Hepatocyte (in vitro differentiated cells): ENCODE results near the gene SHISAL2A. TPM values are rescaled to one million over a fixed set of nuclear protein-coding genes. Genes with fewer than 3 reads are reported as not detected.

ENCODE experiments used
- DNase-seq: peaks from one replicate; pipeline ENCODE4 v3.0.0-alpha.2; 2016; ENCODE audit warnings: low spot score
- H2AFZ ChIP-seq: fragments of 200-600 bp; sonication (generic); 2 replicates; pipeline ENCODE4 v1.6.0; 2016; ENCODE audit warnings: antibody characterized with exemption, mild to moderate bottlenecking
- H3K27ac ChIP-seq: fragments of 200-600 bp; sonication (generic); 2 replicates; pipeline ENCODE4 v1.5.1; 2016; ENCODE audit warnings: mild to moderate bottlenecking
- H3K27me3 ChIP-seq: fragments of 200-600 bp; sonication (generic); 2 replicates; pipeline ENCODE4 v1.6.1; 2016
- H3K36me3 ChIP-seq: fragments of 200-600 bp; sonication (generic); replicated peaks from 2 replicates; pipeline ENCODE4 v1.5.1; 2016; ENCODE audit warnings: low read depth; ENCODE audit not compliant: insufficient read depth
- H3K4me1 ChIP-seq: fragments of 200-600 bp; sonication (generic); 2 replicates; pipeline ENCODE4 v1.5.1; 2016; ENCODE audit warnings: mild to moderate bottlenecking, moderate library complexity; ENCODE audit not compliant: insufficient read depth
- H3K4me2 ChIP-seq: fragments of 200-600 bp; sonication (generic); 2 replicates; pipeline ENCODE4 v1.6.0; 2016
- H3K4me3 ChIP-seq: fragments of 200-600 bp; sonication (generic); 2 replicates; pipeline ENCODE4 v1.5.1; 2016; ENCODE audit warnings: mild to moderate bottlenecking
- H3K79me2 ChIP-seq: fragments of 200-600 bp; sonication (generic); 2 replicates; pipeline ENCODE4 v1.6.0; 2017; ENCODE audit warnings: mild to moderate bottlenecking
- H3K9me2 ChIP-seq: fragments of 200-600 bp; sonication (generic); replicated peaks from 2 replicates; pipeline ENCODE4 v1.6.0; 2017; ENCODE audit warnings: mild to moderate bottlenecking; ENCODE audit not compliant: insufficient read depth
- H3K9me3 ChIP-seq: fragments of 200-600 bp; sonication (generic); 2 replicates; pipeline ENCODE4 v1.5.1; 2016; ENCODE audit warnings: low read depth, mild to moderate bottlenecking
- H4K20me1 ChIP-seq: fragments of 200-600 bp; sonication (generic); 2 replicates; pipeline ENCODE4 v1.6.0; 2016; ENCODE audit warnings: mild to moderate bottlenecking; ENCODE audit not compliant: insufficient read depth, poor library complexity, severe bottlenecking
- CTCF ChIP-seq: fragments of 200-600 bp; sonication (generic); IDR thresholded peaks from 2 replicates; pipeline ENCODE4 v1.5.1; 2016; ENCODE audit warnings: antibody characterized with exemption, mild to moderate bottlenecking; ENCODE audit not compliant: poor library complexity
- EZH2 ChIP-seq: fragments of 200-600 bp; sonication (generic); IDR thresholded peaks from 2 replicates; pipeline ENCODE4 v1.6.1; 2016; ENCODE audit warnings: antibody characterized with exemption, mild to moderate bottlenecking, borderline replicate concordance
- EZH2phosphoT487 ChIP-seq: fragments of 200-600 bp; sonication (generic); IDR thresholded peaks from one replicate; pipeline ENCODE4 v1.6.1; 2018; ENCODE audit warnings: antibody characterized with exemption, mild to moderate bottlenecking, low read depth, moderate library complexity; ENCODE audit not compliant: unreplicated experiment, severe bottlenecking
- WGBS: methylation state at CpG from one replicate; pipeline ENCODE4 v1.1.6; 2016; ENCODE audit warnings: low lambda C conversion rate; ENCODE audit errors: missing lambda C conversion rate; 5-methylcytosine and 5-hydroxymethylcytosine counted together
- polyA plus RNA-seq: library from polyadenylated mRNA; unstranded; fragments of >200 nt; fragmentation: Nextera tagmentation; extraction: Ambion mirVana; gene quantifications from 2 replicates; pipeline ENCODE4 v1.2.1, GENCODE V29; 2016
- total RNA-seq: library from RNA; depleted of rRNA; stranded (reverse); fragments of >200 nt; gene quantifications from 2 replicates; pipeline ENCODE4 v1.2.3, GENCODE V29; 2014

Gene SHISAL2A
- total and polyA plus RNA-seq, 2 experiments from 2014 or later = 0.47 to 0.89 TPM

GRCh38 chr1:52600533-52601179 lies 32.3 kb upstream of the SHISAL2A start:
- H3K4me1 ChIP-seq = peaks cover 25% of the 10 kb centered on the region
- H3K4me2 ChIP-seq = no peak overlapping the region
- TF ChIP-seq EZH2phosphoT487 (no peak), EZH2 (no peak), CTCF (no peak)
- no peaks in the 10 kb centered on the region for H3K9me3 ChIP-seq
- peaks cover 11% of the 10 kb centered on the region for H3K79me2 ChIP-seq
- no peak overlapping the region for H2AFZ ChIP-seq
- WGBS = 98% methylated on average over 8 of the region's 8 CpGs
- H3K36me3 ChIP-seq = no peaks in the 10 kb centered on the region
- no peak overlapping the region for H3K4me3 ChIP-seq
- H3K27ac ChIP-seq = no peak overlapping the region
- no peak for DNase-seq
- no peaks in the 10 kb centered on the region for H3K9me2 ChIP-seq
- H3K27me3 ChIP-seq = no peaks in the 10 kb centered on the region
- no peaks in the 10 kb centered on the region for H4K20me1 ChIP-seq

DNA sequence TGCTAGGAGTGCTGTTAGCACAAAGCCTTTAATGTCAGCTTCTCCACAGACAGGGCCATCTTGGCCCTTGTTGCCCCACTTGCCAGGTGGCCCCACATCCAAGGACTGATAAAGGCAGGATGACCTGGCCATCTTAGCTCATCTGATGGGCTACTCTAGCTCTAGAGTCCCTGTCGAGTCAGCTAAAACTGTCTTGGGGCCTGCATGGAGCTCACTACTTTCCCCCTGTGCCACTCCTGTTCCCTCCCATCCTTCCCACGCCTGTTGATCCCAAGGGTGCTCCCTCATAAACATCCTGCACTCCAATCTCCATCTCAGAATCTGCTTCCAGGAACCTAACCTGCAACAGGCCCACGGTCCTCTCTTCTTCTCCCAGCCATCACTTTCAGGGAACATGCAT lies 31.4 kb upstream of the SHISAL2A start:
- TF ChIP-seq EZH2 (no peak), CTCF (no peak), EZH2phosphoT487 (no peak)
- no peaks in the 10 kb centered on the region for H3K27me3 ChIP-seq
- no peak overlapping the region for H3K4me3 ChIP-seq
- H3K4me2 ChIP-seq = peak overlapping the region; percentile 98
- no peaks in the 10 kb centered on the region for H3K36me3 ChIP-seq
- H3K9me3 ChIP-seq = no peaks in the 10 kb centered on the region
- peak overlapping the region; percentile 95 for H2AFZ ChIP-seq
- WGBS = 93% methylated on average over 3 of the region's 3 CpGs
- H3K79me2 ChIP-seq = peaks cover 11% of the 10 kb centered on the region
- no peak for DNase-seq
- H4K20me1 ChIP-seq = no peaks in the 10 kb centered on the region
- H3K27ac ChIP-seq = no peak overlapping the region
- H3K9me2 ChIP-seq = no peaks in the 10 kb centered on the region
- H3K4me1 ChIP-seq = peaks cover 25% of the 10 kb centered on the region

- peak within 1 kb of the TSS; percentile 33 for H3K4me3 ChIP-seq
- H4K20me1 ChIP-seq = no peaks in the 10 kb centered on the region
- H3K79me2 ChIP-seq = peaks cover 11% of the 10 kb centered on the region
- peak within 1 kb of the TSS; percentile 98 for H3K4me2 ChIP-seq
- WGBS = 10% methylated on average over 45 of the region's 97 CpGs
- no peaks in the 10 kb centered on the region for H3K36me3 ChIP-seq
- DNase-seq = peak; percentile 52
- H2AFZ ChIP-seq = peak within 1 kb of the TSS; percentile 95
- peak within 1 kb of the TSS; percentile 64 for H3K27ac ChIP-seq
- no peaks in the 10 kb centered on the region for H3K9me3 ChIP-seq
- peaks cover 25% of the 10 kb centered on the region for H3K4me1 ChIP-seq
- no peaks in the 10 kb centered on the region for H3K9me2 ChIP-seq
- TF ChIP-seq EZH2 = no peak
- H3K27me3 ChIP-seq = no peaks in the 10 kb centered on the region
Observed at GRCh38 chr1:52601991-52602855, 30.7 kb upstream of the SHISAL2A start, which contains the start of gene GPX7. Gene GPX7, plus strand, starts transcription at chr1:52602371. Its CDS starts 39 bp downstream, at chr1:52602410.
